Caki2 (cell line): ENCODE data around the gene INSL3. TPM values are rescaled to one million over a fixed set of nuclear protein-coding genes. Genes with fewer than 3 reads are reported as not detected.
"Not testable (repeated sequence)": the region's sequence is repeated elsewhere in the genome, so short reads cannot be mapped to it uniquely, and the experiment has no call there.

ENCODE experiments used
- DNase-seq: peaks from one replicate; pipeline ENCODE4 v3.0.0-alpha.2; 2015; ENCODE audit warnings: low read depth
- in situ Hi-C: cut with HindIII; loops from 2 replicates; pipeline ENCODE4 v1.10.0; 2016; ENCODE audit warnings: low sequenced_read_pairs, low pct_unique_long_range_greater_than_20kb, mixed read lengths
- total RNA-seq: library from RNA; depleted of rRNA; stranded (reverse); fragments of >200 nt; shearing (Covaris generic); gene quantifications from 2 replicates; pipeline ENCODE4 v1.2.3, GENCODE V29; 2014; ENCODE audit warnings: low replicate concordance

Gene INSL3
- total RNA-seq, 1 experiment from 2014 or later, result not detected

- in situ Hi-C loops, result no loop called here
- no peak for DNase-seq
These were observed 25.1 kb downstream of the INSL3 start for GRCh38 chr19:17796013-17796837.

GRCh38 chr19:17795495-17795856 is 25.8 kb downstream of the INSL3 start:
- DNase-seq, result no peak
- in situ Hi-C loops, result no loop called here

DNA sequence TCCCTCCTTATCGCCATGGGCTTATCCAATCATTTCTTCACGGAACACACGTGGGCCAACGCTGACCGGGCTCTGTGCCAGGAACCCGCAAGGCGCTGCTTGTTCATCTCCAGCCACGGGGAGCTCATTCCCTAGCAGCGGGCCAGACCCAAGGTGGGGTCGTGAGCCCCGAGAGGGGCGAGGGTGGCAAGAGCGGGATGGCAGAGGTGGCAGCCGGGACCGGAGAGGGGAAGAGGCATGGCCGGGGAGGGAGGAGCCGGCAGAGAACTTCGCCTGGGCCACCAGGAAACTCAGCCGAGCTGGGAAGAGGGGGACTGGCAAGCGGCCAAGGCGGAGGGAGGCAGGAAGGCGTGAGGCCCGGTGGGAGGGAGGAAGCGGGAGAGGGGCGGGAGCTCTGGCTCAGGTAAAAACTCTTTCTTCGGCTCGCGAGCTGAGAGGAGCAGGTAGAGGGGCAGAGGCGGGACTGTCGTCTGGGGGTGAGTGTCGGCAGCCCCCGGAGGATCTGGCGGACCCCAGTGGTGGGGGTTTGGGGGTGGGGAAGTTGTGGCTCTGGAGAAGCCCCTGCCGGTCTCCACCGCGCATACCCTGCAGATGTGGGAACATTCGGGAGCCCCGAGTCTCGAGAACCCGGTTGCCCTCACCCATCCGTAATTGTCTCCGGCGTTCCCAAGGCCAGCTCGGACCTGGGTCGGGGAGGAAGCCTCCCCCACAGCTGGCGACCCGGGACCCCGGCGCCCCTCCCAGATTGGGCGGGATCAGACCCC is 26.4 kb downstream of the INSL3 start, which contains the start of gene B3GNT3:
Gene B3GNT3, plus strand, starts transcription at position 408 of the 764 bp plus-strand sequence. CDS start 12,670 bp downstream, outside the sequence.
- DNase-seq, result peak; percentile 75
- in situ Hi-C loops, result no loop called here

GRCh38 chr19:17794412-17794730 is 26.9 kb downstream of the INSL3 start:
- in situ Hi-C loops, result no loop called here
- no peak for DNase-seq

DNA sequence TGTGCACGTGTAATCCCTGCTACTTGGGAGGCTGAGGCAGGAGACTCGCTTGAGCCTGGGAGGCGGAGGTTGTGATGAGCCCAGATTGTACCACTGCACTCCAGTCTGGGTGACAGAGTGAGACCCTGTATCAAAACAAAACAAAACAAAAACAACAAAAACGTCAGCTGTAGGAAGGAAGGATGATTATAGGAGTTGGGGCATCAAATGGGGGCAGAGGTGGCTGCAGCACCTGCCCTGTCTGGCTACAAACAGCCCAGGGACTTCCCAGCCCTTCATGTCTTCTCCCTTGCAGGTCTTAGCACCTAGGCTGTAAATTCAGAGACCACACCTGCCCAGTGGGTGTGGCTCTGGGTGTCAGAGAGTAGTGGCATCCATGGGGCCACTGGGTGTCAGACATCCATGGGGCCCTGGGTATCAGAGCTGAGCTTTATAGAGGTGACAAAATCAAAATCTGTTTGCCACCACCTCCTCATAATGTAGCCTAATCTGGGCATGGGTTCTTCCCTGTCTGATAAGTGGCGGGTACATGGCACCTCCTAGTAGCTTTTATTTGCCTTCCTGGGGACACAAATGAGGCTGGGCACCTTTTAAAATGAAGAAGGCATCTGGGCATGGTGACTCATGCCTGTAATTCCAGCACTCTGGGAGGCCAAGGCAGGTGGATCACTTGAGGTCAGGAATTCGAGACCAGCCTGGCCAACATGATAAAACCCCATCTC is 31.1 kb downstream of the INSL3 start:
- in situ Hi-C loops, result no loop called here
- no peak for DNase-seq

DNA sequence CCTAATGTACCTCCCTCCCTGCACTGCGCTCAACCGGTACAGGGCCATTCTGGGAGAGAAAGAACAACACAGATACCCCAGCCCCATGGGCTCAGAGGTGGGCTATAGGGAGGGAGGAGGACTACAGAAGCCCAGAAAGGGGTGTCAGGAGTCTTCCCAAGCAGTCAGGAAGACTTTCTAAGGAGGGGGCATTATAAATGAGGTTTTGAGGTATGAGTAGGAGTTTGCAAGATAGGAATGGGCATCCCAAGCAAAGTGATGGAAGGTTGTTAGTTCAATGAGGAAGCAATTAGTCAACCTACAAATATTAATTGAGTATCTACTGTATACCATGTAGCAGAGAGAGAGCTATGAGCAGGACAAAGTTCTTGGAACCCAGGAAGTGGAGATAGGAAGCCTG is 32.7 kb downstream of the INSL3 start:
- in situ Hi-C loops, result no loop called here
- no peak for DNase-seq

- DNase-seq, result no peak
- in situ Hi-C loops, result no loop called here
These were observed 33.9 kb downstream of the INSL3 start for GRCh38 chr19:17787274-17787913.

DNA sequence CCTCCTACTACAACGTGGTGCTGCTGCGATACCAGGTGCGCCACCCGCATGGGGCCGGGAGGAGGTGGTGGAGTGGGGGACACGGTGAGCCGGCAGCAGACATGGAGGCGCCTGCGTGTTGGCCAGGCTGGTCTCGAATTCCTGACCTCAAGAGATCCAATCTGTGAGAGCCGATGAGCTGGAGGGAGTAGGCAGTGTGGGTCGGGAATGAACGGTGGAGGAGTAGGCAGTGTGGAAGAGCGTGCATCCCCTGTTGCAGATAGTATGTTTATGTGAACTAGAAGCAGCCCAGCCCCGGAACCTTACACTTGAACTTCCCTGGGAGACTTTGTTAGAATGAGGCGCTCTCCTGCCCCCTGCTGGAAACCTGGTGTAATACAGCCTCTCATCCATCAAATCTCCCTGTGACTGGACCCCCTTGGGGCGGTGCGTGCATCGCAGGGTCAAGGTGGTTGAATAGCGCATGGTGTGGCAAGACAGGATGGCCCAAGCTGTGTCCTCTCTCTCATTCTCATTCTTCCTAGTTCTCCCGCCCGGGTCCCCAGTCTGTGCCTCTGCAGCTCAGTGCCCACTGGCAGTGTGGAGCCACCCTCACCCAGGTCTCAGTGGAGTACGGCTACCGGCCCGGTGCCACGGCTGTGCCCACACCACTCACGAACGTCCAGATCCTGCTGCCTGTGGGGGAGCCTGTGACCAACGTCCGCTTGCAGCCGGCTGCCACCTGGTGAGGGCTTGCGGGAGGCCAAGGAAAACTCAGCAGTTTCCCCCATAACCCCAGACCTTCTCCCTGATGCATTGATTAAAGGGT is 36.9 kb downstream of the INSL3 start:
- in situ Hi-C loops, result no loop called here
- DNase-seq, result peak; percentile 50

- DNase-seq, in situ Hi-C loops: not testable (repeated sequence)
These were observed 37.6 kb downstream of the INSL3 start for GRCh38 chr19:17783721-17784120.

- in situ Hi-C loops, result no loop called here
These were observed 40.5 kb downstream of the INSL3 start for GRCh38 chr19:17780781-17781180.

GRCh38 chr19:17778968-17779929 is 42.1 kb downstream of the INSL3 start:
- peak; percentile 97 for DNase-seq
- in situ Hi-C loops, result no loop called here

More at GRCh38 chr19:17780781-17781180, 40.5 kb downstream of the INSL3 start:
- DNase-seq, result no peak

- in situ Hi-C loops, result no loop called here
- peak; percentile 95 for DNase-seq
These were observed 42.9 kb downstream of the INSL3 start for GRCh38 chr19:17778251-17778967.

GRCh38 chr19:17777840-17778239 is 43.5 kb downstream of the INSL3 start:
- in situ Hi-C loops, DNase-seq: not testable (repeated sequence)

DNA sequence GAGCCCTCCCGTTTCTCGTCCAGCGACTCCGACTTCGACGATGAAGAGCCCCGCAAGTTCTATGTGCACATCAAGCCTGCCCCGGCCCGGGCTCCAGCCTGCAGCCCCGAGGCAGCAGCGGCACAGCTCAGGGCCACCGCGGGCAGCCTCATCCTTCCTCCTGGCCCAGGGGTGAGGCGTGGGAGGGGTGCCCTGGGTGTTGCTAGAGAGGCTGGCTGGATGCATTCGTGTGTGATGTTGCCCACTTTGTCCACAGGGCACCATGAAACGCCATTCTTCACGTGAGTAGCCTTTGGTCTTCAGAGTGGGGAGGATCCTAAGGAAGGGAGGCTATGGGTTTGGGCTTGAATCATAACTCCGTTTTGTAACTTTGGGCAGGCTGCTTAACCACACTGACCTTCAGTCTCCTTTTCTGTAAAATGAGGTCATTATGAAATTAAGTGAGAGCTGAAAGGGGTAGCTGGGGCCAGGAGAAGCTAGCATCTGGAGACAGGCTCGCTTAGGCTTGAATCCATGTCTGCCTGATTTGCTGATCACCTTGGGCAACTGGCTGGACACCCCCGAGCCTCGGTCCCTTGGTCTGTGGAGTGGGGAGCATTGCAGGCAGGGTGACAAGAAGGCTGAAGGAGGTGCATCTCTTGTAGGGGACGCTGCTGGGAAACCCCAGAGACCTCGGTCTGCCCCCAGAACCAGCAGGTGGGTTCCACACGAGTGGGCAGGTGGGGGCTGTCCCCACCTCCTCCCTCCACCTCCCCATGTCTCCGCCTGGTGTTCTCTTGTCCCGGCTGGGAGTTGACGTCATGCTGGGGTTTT is 45.1 kb downstream of the INSL3 start:
- in situ Hi-C loops, result no loop called here
- no peak for DNase-seq

DNA sequence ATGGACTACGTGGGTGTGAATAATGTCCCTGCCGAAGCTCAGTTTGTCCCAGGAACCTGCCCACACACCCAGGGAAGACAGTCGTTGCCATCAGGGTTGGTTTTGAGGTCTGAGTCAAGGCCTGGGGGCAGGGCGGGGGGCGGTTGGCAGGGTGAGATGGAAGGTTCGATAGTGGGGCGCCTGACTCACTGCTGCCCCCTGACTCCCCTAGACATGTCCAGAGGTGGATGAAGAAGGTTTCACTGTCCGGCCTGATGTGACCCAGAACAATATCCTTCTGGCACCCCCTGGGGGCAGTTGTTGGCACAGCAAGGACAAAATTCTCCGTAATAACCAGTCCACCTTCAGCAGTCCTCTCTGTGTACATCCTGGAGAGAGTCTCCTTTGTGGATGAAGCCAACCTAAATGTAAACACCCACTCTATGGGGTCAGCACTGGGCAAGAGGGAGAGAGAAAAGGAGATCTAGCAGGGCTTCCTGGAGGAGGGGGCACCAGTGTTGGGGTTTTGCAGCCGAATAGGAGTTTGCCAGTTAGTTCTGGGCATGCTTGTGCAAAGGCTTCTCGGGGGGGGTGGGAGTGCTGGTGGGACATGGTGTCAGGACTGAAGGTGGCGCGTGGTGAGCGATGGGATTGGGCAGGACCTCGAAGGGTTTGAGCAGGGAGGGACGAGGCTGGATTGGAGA is 45.9 kb downstream of the INSL3 start:
- peak; percentile 53 for DNase-seq
- in situ Hi-C loops, result no loop called here
